Astrocyte of the cerebellum (primary cell): ENCODE results near the gene CA14.
A peak's percentile ranks its signal among the peaks of the same experiment; 100 is the strongest.

Experiments used
- DNase-seq: peaks from one replicate; pipeline ENCODE4 v3.0.0-alpha.2; 2011; ENCODE audit warnings: low read depth
- H3K4me3 ChIP-seq: 2 replicates; pipeline ENCODE4 v1.5.1; 2011; ENCODE audit warnings: mild to moderate bottlenecking, low read depth, low read length, moderate library complexity
- in situ Hi-C: cut with HindIII; loops from 2 replicates; pipeline ENCODE4 v1.10.0; 2017; ENCODE audit warnings: low sequenced_read_pairs
- TF ChIP-seq, protein P1 (sequence below): IDR thresholded peaks from 2 replicates; pipeline ENCODE4 v1.5.1; 2012; ENCODE audit warnings: low read length, low read depth, moderate library complexity, mild to moderate bottlenecking; ENCODE audit errors: missing control alignments

Gene CA14

DNA sequence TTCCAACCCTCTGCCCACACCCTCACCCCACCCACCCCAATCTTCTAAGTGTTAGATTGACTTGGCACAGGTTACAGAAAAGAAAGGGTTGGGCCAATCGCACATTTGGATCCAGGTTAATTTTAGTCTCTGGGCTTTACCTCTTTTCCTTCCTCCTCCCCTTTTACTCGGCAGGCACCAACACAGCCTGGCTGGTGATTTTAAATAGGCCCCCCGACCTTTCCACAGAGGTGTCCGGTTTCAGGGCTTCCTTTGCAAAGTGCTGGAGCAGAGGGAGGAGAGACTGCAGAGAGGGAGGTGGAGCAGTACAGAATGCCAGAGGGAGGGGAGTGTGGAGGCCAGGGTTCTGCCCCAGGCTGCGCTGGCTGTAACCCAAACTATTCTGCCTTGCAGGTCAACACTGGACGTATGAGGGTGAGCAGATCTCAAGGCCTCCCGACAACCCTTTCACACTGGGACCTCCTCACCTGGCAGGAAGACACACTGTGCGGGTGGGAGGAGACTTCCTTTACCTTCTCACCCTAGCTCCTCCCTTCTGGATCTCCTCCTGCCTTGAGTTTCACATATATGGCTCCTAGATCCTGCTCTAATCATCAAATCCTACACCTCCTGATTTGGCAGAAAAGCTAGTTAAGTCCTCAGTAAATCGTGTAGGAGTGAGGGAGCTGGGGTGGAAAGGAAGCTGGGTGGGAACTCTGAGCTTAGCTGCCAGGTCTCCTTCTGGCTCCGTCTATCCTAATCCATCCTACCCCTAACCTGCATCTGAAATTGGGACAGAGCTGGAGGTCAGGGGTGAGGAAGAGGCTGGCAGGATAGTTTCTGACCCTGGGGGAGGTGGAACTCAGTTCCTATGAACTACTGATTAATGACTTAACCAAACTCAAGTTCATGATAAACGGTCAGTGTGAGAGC lies 2.4 kb downstream of the CA14 start:
- TF ChIP-seq, protein P1, sequence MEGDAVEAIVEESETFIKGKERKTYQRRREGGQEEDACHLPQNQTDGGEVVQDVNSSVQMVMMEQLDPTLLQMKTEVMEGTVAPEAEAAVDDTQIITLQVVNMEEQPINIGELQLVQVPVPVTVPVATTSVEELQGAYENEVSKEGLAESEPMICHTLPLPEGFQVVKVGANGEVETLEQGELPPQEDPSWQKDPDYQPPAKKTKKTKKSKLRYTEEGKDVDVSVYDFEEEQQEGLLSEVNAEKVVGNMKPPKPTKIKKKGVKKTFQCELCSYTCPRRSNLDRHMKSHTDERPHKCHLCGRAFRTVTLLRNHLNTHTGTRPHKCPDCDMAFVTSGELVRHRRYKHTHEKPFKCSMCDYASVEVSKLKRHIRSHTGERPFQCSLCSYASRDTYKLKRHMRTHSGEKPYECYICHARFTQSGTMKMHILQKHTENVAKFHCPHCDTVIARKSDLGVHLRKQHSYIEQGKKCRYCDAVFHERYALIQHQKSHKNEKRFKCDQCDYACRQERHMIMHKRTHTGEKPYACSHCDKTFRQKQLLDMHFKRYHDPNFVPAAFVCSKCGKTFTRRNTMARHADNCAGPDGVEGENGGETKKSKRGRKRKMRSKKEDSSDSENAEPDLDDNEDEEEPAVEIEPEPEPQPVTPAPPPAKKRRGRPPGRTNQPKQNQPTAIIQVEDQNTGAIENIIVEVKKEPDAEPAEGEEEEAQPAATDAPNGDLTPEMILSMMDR = no peak
- H3K4me3 ChIP-seq = no peak overlapping the region
- in situ Hi-C loops = no loop called here
- no peak for DNase-seq

DNA sequence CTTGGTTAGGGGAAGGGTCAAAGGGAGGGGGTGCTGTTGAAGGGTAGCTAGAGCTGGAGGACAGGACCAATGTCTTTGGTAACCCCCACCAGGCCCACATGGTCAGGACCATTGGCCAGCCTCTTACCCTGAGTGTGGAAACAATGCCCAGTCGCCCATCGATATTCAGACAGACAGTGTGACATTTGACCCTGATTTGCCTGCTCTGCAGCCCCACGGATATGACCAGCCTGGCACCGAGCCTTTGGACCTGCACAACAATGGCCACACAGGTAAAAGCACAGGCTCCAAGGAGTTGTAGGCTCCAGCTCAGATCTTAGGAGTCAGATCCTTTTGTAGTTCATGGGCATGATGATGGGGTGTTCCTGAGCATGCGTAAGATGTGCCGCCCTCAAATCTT lies 3.8 kb downstream of the CA14 start:
- no peak overlapping the region for H3K4me3 ChIP-seq
- no peak for DNase-seq
- in situ Hi-C loops = no loop called here
- TF ChIP-seq, protein P1 = no peak

DNA sequence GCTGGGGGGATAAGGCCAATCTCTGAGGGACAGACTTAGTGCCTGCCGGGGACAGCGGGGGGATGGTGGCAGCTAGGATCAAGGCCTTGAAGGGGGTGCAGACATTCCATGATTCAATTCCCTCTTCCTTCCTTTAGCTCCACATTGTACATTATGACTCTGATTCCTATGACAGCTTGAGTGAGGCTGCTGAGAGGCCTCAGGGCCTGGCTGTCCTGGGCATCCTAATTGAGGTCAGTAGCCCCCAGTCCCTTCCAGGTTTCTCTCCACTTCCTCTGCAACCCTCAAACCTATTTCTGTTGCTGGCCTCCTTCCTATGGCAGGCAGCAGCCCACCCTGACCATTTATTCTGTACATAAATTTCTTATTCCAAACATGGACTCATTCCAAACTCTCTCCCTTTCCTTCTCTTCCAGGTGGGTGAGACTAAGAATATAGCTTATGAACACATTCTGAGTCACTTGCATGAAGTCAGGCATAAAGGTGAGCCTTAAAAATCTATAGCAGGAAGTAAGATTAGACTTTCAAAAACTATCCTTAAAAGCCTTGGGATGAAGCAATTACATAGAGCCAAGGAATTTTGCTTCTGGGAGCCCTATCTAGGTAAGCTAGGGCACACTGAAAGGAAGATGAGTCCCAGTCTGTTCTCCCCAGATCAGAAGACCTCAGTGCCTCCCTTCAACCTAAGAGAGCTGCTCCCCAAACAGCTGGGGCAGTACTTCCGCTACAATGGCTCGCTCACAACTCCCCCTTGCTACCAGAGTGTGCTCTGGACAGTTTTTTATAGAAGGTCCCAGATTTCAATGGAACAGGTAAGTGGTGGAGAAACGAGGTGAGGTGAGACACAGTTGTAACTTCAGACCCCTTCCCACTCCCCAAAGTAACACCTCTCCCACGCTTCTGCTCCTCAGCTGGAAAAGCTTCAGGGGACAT lies 5.1 kb downstream of the CA14 start:
- no peak for DNase-seq
- TF ChIP-seq, protein P1 = no peak
- no peak overlapping the region for H3K4me3 ChIP-seq
- in situ Hi-C loops = no loop called here

DNA sequence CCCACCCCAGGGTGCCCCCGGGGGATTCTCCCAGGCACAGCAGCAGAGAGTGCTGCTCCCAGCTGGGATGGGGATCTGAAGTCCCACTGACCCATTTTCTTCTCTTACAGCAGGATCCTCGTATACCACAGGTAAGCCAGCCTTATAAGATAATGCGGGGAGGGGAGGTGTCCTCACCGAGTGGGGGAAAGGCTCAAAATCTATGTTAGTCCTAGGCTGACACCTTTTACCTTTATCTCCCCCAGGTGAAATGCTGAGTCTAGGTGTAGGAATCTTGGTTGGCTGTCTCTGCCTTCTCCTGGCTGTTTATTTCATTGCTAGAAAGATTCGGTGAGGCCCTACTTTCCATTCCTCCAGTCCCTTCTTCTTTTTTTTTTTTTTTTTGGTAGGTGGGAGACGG lies 6.0 kb downstream of the CA14 start:
- TF ChIP-seq, protein P1 = no peak
- DNase-seq = no peak
- no peak overlapping the region for H3K4me3 ChIP-seq
- in situ Hi-C loops = no loop called here

DNA sequence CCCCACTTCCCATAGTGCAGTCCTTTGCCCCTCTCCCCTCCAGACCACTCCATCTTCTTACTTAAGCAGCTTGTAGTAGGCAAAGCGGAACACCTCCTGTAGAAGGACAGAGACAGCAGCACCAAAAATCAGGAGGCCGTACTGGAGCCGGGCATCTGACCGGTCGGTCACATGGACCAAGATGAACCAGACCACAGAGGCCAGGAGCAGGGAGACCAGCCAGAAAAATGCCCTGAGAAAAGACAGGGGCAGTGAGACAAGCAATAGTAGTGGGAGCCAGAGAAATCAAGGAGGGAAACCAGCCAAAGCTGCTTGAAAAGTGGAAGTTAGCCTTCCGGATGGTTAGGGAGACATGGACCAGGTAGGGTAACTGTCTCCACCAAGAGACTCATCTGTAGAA lies 10.3 kb downstream of the CA14 start:
- in situ Hi-C loops = no loop called here
- DNase-seq = no peak
- TF ChIP-seq, protein P1 = no peak
- H3K4me3 ChIP-seq = peak overlapping the region; percentile 70

DNA sequence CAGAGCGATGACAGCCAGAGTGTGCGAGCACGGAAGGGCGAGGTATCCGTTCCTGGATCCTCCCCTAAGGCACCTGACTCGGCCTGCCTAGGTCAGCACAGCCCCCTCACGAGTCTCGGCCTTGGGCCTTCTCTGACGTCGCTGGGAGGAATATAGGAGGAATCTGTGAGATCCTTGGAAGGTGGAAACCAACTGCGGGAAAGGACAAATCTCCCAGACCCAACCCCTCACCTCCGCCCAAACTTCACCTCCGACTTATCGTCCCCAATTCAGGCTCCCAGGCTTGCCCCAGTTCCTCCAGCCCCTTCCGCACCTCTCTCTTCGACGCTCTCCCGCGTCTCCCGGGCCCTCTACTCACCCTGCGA lies 10.7 kb downstream of the CA14 start:
- no peak for DNase-seq
- peak overlapping the region; percentile 70 for H3K4me3 ChIP-seq
- TF ChIP-seq, protein P1 = no peak
- in situ Hi-C loops = no loop called here
